Endothelial cell of umbilical vein (primary cell): Measurements from ENCODE around the gene SINHCAF.

Experiments used
- CTCF ChIP-seq, 2 donors: IDR thresholded peaks; 1 replicate in 1 of 2; 2 replicates in 1 of 2; pipeline ENCODE4 v1.5.1; 2011; ENCODE audit warnings: low read length in 2 of 2, mild to moderate bottlenecking in 2 of 2, moderate library complexity in 2 of 2, control low read depth in 1 of 2, inconsistent platforms in 1 of 2, low read depth in 1 of 2; ENCODE audit not compliant: insufficient read depth in 1 of 2; ENCODE audit errors: extremely low read depth in 1 of 2
- JUN ChIP-seq: IDR thresholded peaks from 2 replicates; pipeline ENCODE4 v1.6.1; 2011; ENCODE audit warnings: borderline replicate concordance, low read depth; ENCODE audit not compliant: insufficient read length, insufficient read depth
- POLR2A ChIP-seq: IDR thresholded peaks from 2 replicates; pipeline ENCODE4 v1.6.1; 2012; ENCODE audit warnings: low read depth, mild to moderate bottlenecking, control low read depth, low read length
- POLR2AphosphoS5 ChIP-seq: IDR thresholded peaks from 2 replicates; pipeline ENCODE4 v1.6.1; 2012; ENCODE audit warnings: low read depth, mild to moderate bottlenecking, control low read depth, low read length, moderate library complexity; ENCODE audit not compliant: insufficient read depth
- TF ChIP-seq, protein P1 (sequence below): IDR thresholded peaks from 2 replicates; pipeline ENCODE4 v1.6.1; 2011; ENCODE audit not compliant: insufficient read depth, insufficient read length

DNA sequence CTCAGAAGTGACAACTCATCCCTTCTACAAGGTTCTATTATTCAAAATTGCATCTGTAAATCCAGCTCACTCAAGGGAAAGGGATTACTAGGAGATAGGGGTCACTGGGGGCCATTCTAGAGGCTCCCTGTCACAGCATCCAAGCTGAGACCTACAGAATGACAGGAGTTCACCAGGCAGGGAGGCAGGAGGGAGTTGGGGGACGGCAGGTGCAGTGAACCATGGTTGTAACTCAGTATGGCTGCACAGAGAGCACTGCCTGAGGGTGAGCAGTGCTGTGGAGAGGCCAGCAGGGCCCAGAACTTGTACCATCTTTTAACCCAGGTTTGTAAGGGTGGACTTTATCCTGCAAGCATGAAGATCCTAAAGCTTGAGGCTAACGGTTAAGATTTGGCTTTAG, 37.9 kb upstream of the SINHCAF start:
- TF ChIP-seq CTCF (IDR thresholded peaks at IDR 0.05; ENCODE audit: extremely low read depth in 1 of 2, insufficient read depth in 1 of 2, low read depth in 1 of 2, low read length in 2 of 2) (no peak), POLR2AphosphoS5 (no peak), POLR2A (no peak), JUN (no peak)
- TF ChIP-seq, protein P1, sequence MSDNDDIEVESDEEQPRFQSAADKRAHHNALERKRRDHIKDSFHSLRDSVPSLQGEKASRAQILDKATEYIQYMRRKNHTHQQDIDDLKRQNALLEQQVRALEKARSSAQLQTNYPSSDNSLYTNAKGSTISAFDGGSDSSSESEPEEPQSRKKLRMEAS: no peak
